MCF 10A (cell line): ENCODE data around the gene ADAM12. TPM values are rescaled to one million over a fixed set of nuclear protein-coding genes. Genes with fewer than 3 reads are reported as not detected.

Source experiments
- BruUV-seq: library from RNA; stranded (reverse); fragments of 400-500 nt; replicated peaks from 2 replicates; lab custom pipeline; 2021; lab: Mats Ljungman, UMichigan
- CTCF ChIA-PET: fragments of 300-600 bp; sonication (Branson Sonifier 250); formaldehyde crosslinking; extraction: SDS; loops from one replicate; lab custom pipeline; 2021; ENCODE audit warnings: antibody characterized with exemption, inconsistent platforms; lab: Yijun Ruan, JAX
- POLR2A ChIA-PET: fragments of 300-600, 350-650 bp; sonication (Branson Sonifier 250); formaldehyde crosslinking; extraction: SDS; loops from one replicate; lab custom pipeline; 2020; ENCODE audit warnings: antibody characterized with exemption, inconsistent platforms; lab: Yijun Ruan, JAX
- DNase-seq: peaks from one replicate; pipeline ENCODE4 v3.0.0-alpha.2; 2018; ENCODE audit not compliant: unreplicated experiment
- H3K27ac Mint-ChIP-seq: one replicate; pipeline ENCODE4 v1.8.0; 2022; ENCODE audit warnings: mild to moderate bottlenecking, low read depth, mixed read lengths; ENCODE audit not compliant: unreplicated experiment
- H3K27me3 Mint-ChIP-seq: one replicate; pipeline ENCODE4 v1.8.0; 2022; ENCODE audit warnings: mixed read lengths; ENCODE audit not compliant: insufficient read depth, unreplicated experiment
- H3K36me3 Mint-ChIP-seq: one replicate; pipeline ENCODE4 v1.8.0; 2022; ENCODE audit warnings: mild to moderate bottlenecking, moderate library complexity, mixed read lengths; ENCODE audit not compliant: insufficient read depth, unreplicated experiment
- H3K4me1 Mint-ChIP-seq: one replicate; pipeline ENCODE4 v1.8.0; 2022; ENCODE audit warnings: mixed read lengths; ENCODE audit not compliant: insufficient read depth, unreplicated experiment
- H3K4me3 Mint-ChIP-seq: one replicate; pipeline ENCODE4 v1.8.0; 2022; ENCODE audit warnings: mild to moderate bottlenecking, moderate library complexity, mixed read lengths; ENCODE audit not compliant: unreplicated experiment
- H3K9me3 Mint-ChIP-seq: one replicate; pipeline ENCODE4 v1.8.0; 2022; ENCODE audit warnings: mixed read lengths; ENCODE audit not compliant: unreplicated experiment
- intact Hi-C: fragments of 100-400 bp; cut with micrococcal nuclease; formaldehyde crosslinking; loops from 2 replicates; pipeline ENCODE4 v1.14.1; 2022
- total RNA-seq: library from RNA; stranded (reverse); gene quantifications from 2 replicates; pipeline ENCODE4 v1.2.3, GENCODE V29; 2022
- TF ChIP-seq, protein P1 (sequence below): fragments of 200-600 bp; IDR thresholded peaks from one replicate; pipeline ENCODE4 v1.8.0; 2022; ENCODE audit warnings: antibody characterized with exemption, mild to moderate bottlenecking; ENCODE audit not compliant: unreplicated experiment

Gene ADAM12
- total RNA-seq, 1 experiment from 2014 or later = 2.2 TPM

GRCh38 chr10:126110489-126111180, 277.6 kb downstream of the ADAM12 start:
- Mint-ChIP-seq H3K4me1 (peaks cover 6% of the 10 kb centered on the region), H3K36me3 (no peaks in the 10 kb centered on the region), H3K27ac (no peak overlapping the region), H3K27me3 (no peaks in the 10 kb centered on the region), H3K9me3 (no peaks in the 10 kb centered on the region), H3K4me3 (no peak overlapping the region)
- TF ChIP-seq, protein P1, sequence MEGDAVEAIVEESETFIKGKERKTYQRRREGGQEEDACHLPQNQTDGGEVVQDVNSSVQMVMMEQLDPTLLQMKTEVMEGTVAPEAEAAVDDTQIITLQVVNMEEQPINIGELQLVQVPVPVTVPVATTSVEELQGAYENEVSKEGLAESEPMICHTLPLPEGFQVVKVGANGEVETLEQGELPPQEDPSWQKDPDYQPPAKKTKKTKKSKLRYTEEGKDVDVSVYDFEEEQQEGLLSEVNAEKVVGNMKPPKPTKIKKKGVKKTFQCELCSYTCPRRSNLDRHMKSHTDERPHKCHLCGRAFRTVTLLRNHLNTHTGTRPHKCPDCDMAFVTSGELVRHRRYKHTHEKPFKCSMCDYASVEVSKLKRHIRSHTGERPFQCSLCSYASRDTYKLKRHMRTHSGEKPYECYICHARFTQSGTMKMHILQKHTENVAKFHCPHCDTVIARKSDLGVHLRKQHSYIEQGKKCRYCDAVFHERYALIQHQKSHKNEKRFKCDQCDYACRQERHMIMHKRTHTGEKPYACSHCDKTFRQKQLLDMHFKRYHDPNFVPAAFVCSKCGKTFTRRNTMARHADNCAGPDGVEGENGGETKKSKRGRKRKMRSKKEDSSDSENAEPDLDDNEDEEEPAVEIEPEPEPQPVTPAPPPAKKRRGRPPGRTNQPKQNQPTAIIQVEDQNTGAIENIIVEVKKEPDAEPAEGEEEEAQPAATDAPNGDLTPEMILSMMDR = no peak
- intact Hi-C loops = no loop called here
- POLR2A ChIA-PET = no interaction called here
- no TSS peak for BruUV-seq
- CTCF ChIA-PET = no interaction called here
- peak; percentile 26 for DNase-seq

DNA sequence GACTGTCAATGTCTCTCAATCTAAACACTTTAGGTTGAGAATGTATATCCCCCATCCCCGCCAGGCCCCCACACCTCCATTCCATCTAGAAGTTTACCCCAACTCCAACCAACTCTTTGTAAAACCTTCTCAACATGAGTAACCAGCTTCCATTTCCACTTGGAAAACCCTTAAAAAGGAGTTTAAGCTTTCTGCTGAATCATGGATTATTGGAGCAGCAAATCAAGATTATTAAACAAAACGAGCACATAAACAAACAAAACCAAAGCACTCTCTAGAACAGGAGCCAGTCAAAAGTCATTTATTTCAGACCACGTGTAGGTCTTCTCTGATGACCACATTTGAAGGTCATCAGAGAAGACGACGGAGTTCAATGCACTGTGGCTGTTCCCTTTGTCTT, 278.4 kb downstream of the ADAM12 start:
- no peak for DNase-seq
- intact Hi-C loops = no loop called here
- no TSS peak for BruUV-seq
- H3K4me1 Mint-ChIP-seq = peaks cover 6% of the 10 kb centered on the region
- TF ChIP-seq, protein P1 = no peak
- H3K27me3 Mint-ChIP-seq = no peaks in the 10 kb centered on the region
- no peak overlapping the region for H3K27ac Mint-ChIP-seq
- H3K4me3 Mint-ChIP-seq = no peak overlapping the region
- H3K9me3 Mint-ChIP-seq = no peaks in the 10 kb centered on the region
- CTCF ChIA-PET = no interaction called here
- no peaks in the 10 kb centered on the region for H3K36me3 Mint-ChIP-seq
- POLR2A ChIA-PET = no interaction called here

DNA sequence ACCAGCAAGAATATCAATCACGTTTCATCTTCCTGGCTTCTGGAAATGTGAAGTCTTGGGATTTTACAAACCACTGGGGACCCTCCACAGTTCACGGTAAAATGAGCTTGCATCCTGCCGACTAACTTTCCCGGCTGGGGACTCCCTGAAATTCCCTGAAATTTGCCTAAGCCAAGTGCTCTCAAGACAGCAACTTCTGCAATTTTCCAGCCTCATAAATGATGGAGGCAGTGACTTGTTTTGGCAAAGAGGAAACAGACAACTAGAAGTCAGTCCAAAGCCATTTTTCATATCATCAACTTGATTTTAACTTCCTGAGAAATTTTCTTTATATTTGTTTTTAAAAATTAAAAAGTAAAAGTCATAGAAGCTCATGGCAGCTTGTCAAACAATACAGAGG, 279.6 kb downstream of the ADAM12 start:
- H3K4me1 Mint-ChIP-seq = peaks cover 6% of the 10 kb centered on the region
- intact Hi-C loops = no loop called here
- no peaks in the 10 kb centered on the region for H3K27me3 Mint-ChIP-seq
- no peaks in the 10 kb centered on the region for H3K9me3 Mint-ChIP-seq
- POLR2A ChIA-PET = no interaction called here
- TF ChIP-seq, protein P1 = no peak
- no peak overlapping the region for H3K4me3 Mint-ChIP-seq
- no peaks in the 10 kb centered on the region for H3K36me3 Mint-ChIP-seq
- no peak overlapping the region for H3K27ac Mint-ChIP-seq
- no peak for DNase-seq
- CTCF ChIA-PET = no interaction called here
- no TSS peak for BruUV-seq

GRCh38 chr10:126104767-126105166, 283.5 kb downstream of the ADAM12 start:
- no peaks in the 10 kb centered on the region for H3K9me3 Mint-ChIP-seq
- TF ChIP-seq, protein P1 = no peak
- intact Hi-C loops = no loop called here
- BruUV-seq = no TSS peak
- no peak overlapping the region for H3K27ac Mint-ChIP-seq
- H3K36me3 Mint-ChIP-seq = no peaks in the 10 kb centered on the region
- POLR2A ChIA-PET = no interaction called here
- no peak for DNase-seq
- no peaks in the 10 kb centered on the region for H3K4me1 Mint-ChIP-seq
- H3K4me3 Mint-ChIP-seq = no peak overlapping the region
- H3K27me3 Mint-ChIP-seq = no peaks in the 10 kb centered on the region
- CTCF ChIA-PET = interaction anchor here (0.5 kb wide), 1 partner anchor 23 kb away, joined by 3 read pairs; no protein-coding TSS in a partner anchor
